Measurements from ENCODE around the gene EXD3. TPM values are rescaled to one million over a fixed set of nuclear protein-coding genes. Genes with fewer than 3 reads are reported as not detected.

The EXD3 gene
- total and polyA plus RNA-seq, 9 of the 15 experiments (the other 6 are each of a cell fraction or from before 2014, with no cell fraction given), result 0.29 to 12.5 (median 3.9) TPM

DNA sequence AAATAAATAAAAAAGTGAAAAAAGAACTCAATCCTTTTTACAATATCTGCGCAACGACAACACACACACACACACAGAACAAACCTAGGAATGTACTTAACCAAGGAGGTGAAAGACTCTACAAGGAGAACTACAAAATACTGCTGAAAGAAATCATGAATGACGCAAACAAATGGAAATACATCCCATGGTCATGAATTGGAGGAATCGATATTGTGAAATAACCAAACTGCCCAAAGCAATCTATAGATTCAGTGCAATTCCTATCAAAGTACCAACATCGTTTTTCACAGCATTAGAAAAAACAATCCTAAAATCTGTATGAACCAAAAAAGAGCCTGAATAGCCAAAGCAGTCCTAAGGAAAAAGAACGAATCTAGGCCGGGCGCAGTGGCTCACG, 91.0 kb downstream of the EXD3 start:
- ATAC-seq (no peak), FAIRE-seq (no peak), DNase-seq (ENCODE audit: extremely low read depth in 1 of 4, low spot score in 3 of 4) (no peak)
- Histone ChIP-seq H2AFZ (ENCODE audit: low read depth, low read length) (no peak overlapping the region), H3K9me3 (replicated peaks; ENCODE audit: control insufficient read depth, insufficient read depth, low read depth, low read length) (no peaks in the 10 kb centered on the region; the same call in 1 of the 2 replicates), H3K9ac (ENCODE audit: insufficient read depth in 1 of 2, low read depth in 2 of 2, low read length in 2 of 2) (no peak overlapping the region), H4K20me1 (replicated peaks; ENCODE audit: control insufficient read depth, insufficient read depth, low read length) (no peaks in the 10 kb centered on the region), H3K36me3 (ENCODE audit: control insufficient read depth, insufficient read depth, low read length) (no peaks in the 10 kb centered on the region), H3K9me1 (ENCODE audit: control insufficient read depth, insufficient read depth, low read length) (no peaks in the 10 kb centered on the region), H3K4me1 (replicated peaks in 1 of 2; ENCODE audit: control insufficient read depth in 2 of 2, insufficient read depth in 2 of 2, low read length in 2 of 2) (no peaks in the 10 kb centered on the region; a peak in 1 of 5 replicates), H3K79me2 (ENCODE audit: control insufficient read depth, insufficient read depth, low read length) (no peaks in the 10 kb centered on the region), H3K27me3 (ENCODE audit: control insufficient read depth in 2 of 2, insufficient read depth in 2 of 2, low read length in 2 of 2) (peaks cover 9 to 27% of the 10 kb centered on the region in 2 experiments; a peak in 4 of 5 replicates), H3K27ac (ENCODE audit: extremely low read depth, low read depth, low read length) (no peak overlapping the region), H3K4me3 (no peak overlapping the region), H3K4me2 (ENCODE audit: insufficient read depth, low read length) (no peak overlapping the region)
- CTCF ChIA-PET (ENCODE audit: low intra/inter-chr PET ratio), result no interaction called here
- in situ Hi-C loops (cut with MboI), result no loop called here
- POLR2A ChIA-PET, result interaction anchor here (0.6 to 1.0 kb wide), 3 partner anchors 22 to 261 kb away, joined by 3 to 5 read pairs (median 3); no protein-coding TSS in a partner anchor
- intact Hi-C loops (cut with micrococcal nuclease), result no loop called here
- BruUV-seq (replicated peaks), result no TSS peak
- WGBS (ENCODE audit: insufficient coverage, low coverage, missing lambda C conversion rate), result 9% methylated on average over 9 of the region's 9 CpGs
- TF ChIP-seq CEBPB (tag; IDR thresholded peaks at IDR 0.05) (peak; percentile 69), TRIM24 (IDR thresholded peaks at IDR 0.05) (peak; percentile 31 to 66; a peak in 2 of 4 replicates), ADNP (tag; IDR thresholded peaks at IDR 0.05) (no peak), ZBTB17 (CRISPR knock-in tag; IDR thresholded peaks at IDR 0.05) (no peak), PTRF (tag; IDR thresholded peaks at IDR 0.05) (no peak), SMARCB1 (IDR thresholded peaks at IDR 0.05; ENCODE audit: insufficient read length, low read depth) (no peak), PHB (CRISPR knock-in tag; IDR thresholded peaks at IDR 0.05) (no peak), MTA1 (IDR thresholded peaks at IDR 0.05; ENCODE audit: borderline replicate concordance) (no peak), GTF2A2 (tag; IDR thresholded peaks at IDR 0.05) (no peak), ZNF146 (CRISPR knock-in tag; IDR thresholded peaks at IDR 0.05; ENCODE audit: unreplicated experiment) (no peak), ZNF239 (CRISPR knock-in tag; IDR thresholded peaks at IDR 0.05) (no peak), CEBPG (CRISPR knock-in tag; IDR thresholded peaks at IDR 0.05) (no peak), CEBPG (tag; conservative IDR thresholded peaks at IDR 0.05 in 1 of 2, IDR thresholded peaks at IDR 0.05 in 1 of 2) (peak; percentile 29 to 44; a peak in 2 of 4 replicates)
- TF ChIP-seq, protein P1, sequence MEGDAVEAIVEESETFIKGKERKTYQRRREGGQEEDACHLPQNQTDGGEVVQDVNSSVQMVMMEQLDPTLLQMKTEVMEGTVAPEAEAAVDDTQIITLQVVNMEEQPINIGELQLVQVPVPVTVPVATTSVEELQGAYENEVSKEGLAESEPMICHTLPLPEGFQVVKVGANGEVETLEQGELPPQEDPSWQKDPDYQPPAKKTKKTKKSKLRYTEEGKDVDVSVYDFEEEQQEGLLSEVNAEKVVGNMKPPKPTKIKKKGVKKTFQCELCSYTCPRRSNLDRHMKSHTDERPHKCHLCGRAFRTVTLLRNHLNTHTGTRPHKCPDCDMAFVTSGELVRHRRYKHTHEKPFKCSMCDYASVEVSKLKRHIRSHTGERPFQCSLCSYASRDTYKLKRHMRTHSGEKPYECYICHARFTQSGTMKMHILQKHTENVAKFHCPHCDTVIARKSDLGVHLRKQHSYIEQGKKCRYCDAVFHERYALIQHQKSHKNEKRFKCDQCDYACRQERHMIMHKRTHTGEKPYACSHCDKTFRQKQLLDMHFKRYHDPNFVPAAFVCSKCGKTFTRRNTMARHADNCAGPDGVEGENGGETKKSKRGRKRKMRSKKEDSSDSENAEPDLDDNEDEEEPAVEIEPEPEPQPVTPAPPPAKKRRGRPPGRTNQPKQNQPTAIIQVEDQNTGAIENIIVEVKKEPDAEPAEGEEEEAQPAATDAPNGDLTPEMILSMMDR (IDR thresholded peaks at IDR 0.05 in 2 of 3, conservative IDR thresholded peaks at IDR 0.05 in 1 of 3; ENCODE audit: insufficient read depth in 2 of 3, low read depth in 1 of 3, low read length in 3 of 3), result no peak
- TF ChIP-seq, protein P2, sequence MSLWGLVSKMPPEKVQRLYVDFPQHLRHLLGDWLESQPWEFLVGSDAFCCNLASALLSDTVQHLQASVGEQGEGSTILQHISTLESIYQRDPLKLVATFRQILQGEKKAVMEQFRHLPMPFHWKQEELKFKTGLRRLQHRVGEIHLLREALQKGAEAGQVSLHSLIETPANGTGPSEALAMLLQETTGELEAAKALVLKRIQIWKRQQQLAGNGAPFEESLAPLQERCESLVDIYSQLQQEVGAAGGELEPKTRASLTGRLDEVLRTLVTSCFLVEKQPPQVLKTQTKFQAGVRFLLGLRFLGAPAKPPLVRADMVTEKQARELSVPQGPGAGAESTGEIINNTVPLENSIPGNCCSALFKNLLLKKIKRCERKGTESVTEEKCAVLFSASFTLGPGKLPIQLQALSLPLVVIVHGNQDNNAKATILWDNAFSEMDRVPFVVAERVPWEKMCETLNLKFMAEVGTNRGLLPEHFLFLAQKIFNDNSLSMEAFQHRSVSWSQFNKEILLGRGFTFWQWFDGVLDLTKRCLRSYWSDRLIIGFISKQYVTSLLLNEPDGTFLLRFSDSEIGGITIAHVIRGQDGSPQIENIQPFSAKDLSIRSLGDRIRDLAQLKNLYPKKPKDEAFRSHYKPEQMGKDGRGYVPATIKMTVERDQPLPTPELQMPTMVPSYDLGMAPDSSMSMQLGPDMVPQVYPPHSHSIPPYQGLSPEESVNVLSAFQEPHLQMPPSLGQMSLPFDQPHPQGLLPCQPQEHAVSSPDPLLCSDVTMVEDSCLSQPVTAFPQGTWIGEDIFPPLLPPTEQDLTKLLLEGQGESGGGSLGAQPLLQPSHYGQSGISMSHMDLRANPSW (CRISPR knock-in tag; IDR thresholded peaks at IDR 0.05), result no peak
- TF ChIP-seq, protein P3, sequence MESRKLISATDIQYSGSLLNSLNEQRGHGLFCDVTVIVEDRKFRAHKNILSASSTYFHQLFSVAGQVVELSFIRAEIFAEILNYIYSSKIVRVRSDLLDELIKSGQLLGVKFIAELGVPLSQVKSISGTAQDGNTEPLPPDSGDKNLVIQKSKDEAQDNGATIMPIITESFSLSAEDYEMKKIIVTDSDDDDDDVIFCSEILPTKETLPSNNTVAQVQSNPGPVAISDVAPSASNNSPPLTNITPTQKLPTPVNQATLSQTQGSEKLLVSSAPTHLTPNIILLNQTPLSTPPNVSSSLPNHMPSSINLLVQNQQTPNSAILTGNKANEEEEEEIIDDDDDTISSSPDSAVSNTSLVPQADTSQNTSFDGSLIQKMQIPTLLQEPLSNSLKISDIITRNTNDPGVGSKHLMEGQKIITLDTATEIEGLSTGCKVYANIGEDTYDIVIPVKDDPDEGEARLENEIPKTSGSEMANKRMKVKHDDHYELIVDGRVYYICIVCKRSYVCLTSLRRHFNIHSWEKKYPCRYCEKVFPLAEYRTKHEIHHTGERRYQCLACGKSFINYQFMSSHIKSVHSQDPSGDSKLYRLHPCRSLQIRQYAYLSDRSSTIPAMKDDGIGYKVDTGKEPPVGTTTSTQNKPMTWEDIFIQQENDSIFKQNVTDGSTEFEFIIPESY (CRISPR knock-in tag; IDR thresholded peaks at IDR 0.05), result no peak
